Loucy (cell line): ENCODE results near the gene MYOC.

Experiments
- H2AFZ ChIP-seq: fragments of 200-600 bp; sonication (generic); 2 replicates; pipeline ENCODE4 v1.6.0; 2016; ENCODE audit warnings: antibody characterized with exemption, mild to moderate bottlenecking, low read length, moderate library complexity
- H3F3A ChIP-seq: fragments of 200-600 bp; 2 replicates; pipeline ENCODE4 v1.6.0; 2016; ENCODE audit warnings: antibody characterized with exemption, low read depth, mild to moderate bottlenecking
- H3K27me3 ChIP-seq: fragments of 200-600 bp; sonication (generic); 2 replicates; pipeline ENCODE4 v1.6.1; 2014; ENCODE audit warnings: low read length, mild to moderate bottlenecking; ENCODE audit not compliant: insufficient read depth, poor library complexity, severe bottlenecking
- H3K36me3 ChIP-seq: fragments of 200-600 bp; sonication (generic); 2 replicates; pipeline ENCODE4 v1.6.1; 2016; ENCODE audit warnings: low read length; ENCODE audit not compliant: insufficient read depth
- H3K4me1 ChIP-seq: fragments of 200-600 bp; sonication (generic); 2 replicates; pipeline ENCODE4 v1.5.1; 2014; ENCODE audit warnings: low read length, mild to moderate bottlenecking; ENCODE audit not compliant: insufficient read depth, poor library complexity, severe bottlenecking
- H3K4me2 ChIP-seq: fragments of 200-600 bp; sonication (generic); 2 replicates; pipeline ENCODE4 v1.6.0; 2014; ENCODE audit warnings: antibody characterized with exemption, low read length, low read depth, mild to moderate bottlenecking; ENCODE audit not compliant: poor library complexity, severe bottlenecking
- H3K4me3 ChIP-seq: fragments of 200-600 bp; sonication (generic); 2 replicates; pipeline ENCODE4 v1.5.1; 2014; ENCODE audit warnings: low read length, mild to moderate bottlenecking, mixed read lengths; ENCODE audit not compliant: poor library complexity, severe bottlenecking
- H3K79me2 ChIP-seq: fragments of 200-600 bp; sonication (generic); 2 replicates; pipeline ENCODE4 v1.6.1; 2014; ENCODE audit warnings: low read length; ENCODE audit not compliant: insufficient read depth
- H3K9ac ChIP-seq: fragments of 200-600 bp; sonication (generic); 2 replicates; pipeline ENCODE4 v1.6.0; 2014; ENCODE audit warnings: mild to moderate bottlenecking, low read depth, low read length, moderate library complexity; ENCODE audit not compliant: poor library complexity, severe bottlenecking
- H3K9me2 ChIP-seq: fragments of 200-600 bp; sonication (generic); replicated peaks from 2 replicates; pipeline ENCODE4 v1.6.1; 2016; ENCODE audit warnings: low read depth, low read length, mixed read lengths
- H3K9me3 ChIP-seq: fragments of 200-600 bp; sonication (generic); 2 replicates; pipeline ENCODE4 v1.6.1; 2014; ENCODE audit warnings: mild to moderate bottlenecking, antibody characterized with exemption, low read length, low read depth; ENCODE audit not compliant: insufficient read depth
- H4K20me1 ChIP-seq: fragments of 200-600 bp; sonication (generic); 2 replicates; pipeline ENCODE4 v1.6.0; 2014; ENCODE audit warnings: antibody characterized with exemption, low read length, mild to moderate bottlenecking; ENCODE audit not compliant: insufficient read depth, poor library complexity, severe bottlenecking
- CTCF ChIP-seq: fragments of 200-600 bp; sonication (generic); conservative IDR thresholded peaks from 2 replicates; pipeline ENCODE4 v1.5.1; 2014; ENCODE audit warnings: mild to moderate bottlenecking, antibody characterized with exemption, low read length
- EZH2phosphoT487 ChIP-seq: fragments of 200-600 bp; IDR thresholded peaks from 2 replicates; pipeline ENCODE4 v1.6.1; 2018; ENCODE audit warnings: antibody characterized with exemption, mild to moderate bottlenecking, moderate library complexity, borderline replicate concordance

Gene MYOC

GRCh38 chr1:171653796-171654195 is 1.3 kb upstream of the MYOC start:
- no peaks in the 10 kb centered on the region for H3K4me1 ChIP-seq
- no peaks in the 10 kb centered on the region for H3K36me3 ChIP-seq
- TF ChIP-seq CTCF: no peak
- no peak for TF ChIP-seq EZH2phosphoT487
- no peak overlapping the region for H3K9ac ChIP-seq
- H3K4me2 ChIP-seq: no peak overlapping the region
- no peaks in the 10 kb centered on the region for H3K9me3 ChIP-seq
- no peaks in the 10 kb centered on the region for H3F3A ChIP-seq
- no peak overlapping the region for H2AFZ ChIP-seq
- no peaks in the 10 kb centered on the region for H3K79me2 ChIP-seq
- no peaks in the 10 kb centered on the region for H3K9me2 ChIP-seq
- no peaks in the 10 kb centered on the region for H4K20me1 ChIP-seq
- H3K4me3 ChIP-seq: no peak overlapping the region
- H3K27me3 ChIP-seq: no peaks in the 10 kb centered on the region

DNA sequence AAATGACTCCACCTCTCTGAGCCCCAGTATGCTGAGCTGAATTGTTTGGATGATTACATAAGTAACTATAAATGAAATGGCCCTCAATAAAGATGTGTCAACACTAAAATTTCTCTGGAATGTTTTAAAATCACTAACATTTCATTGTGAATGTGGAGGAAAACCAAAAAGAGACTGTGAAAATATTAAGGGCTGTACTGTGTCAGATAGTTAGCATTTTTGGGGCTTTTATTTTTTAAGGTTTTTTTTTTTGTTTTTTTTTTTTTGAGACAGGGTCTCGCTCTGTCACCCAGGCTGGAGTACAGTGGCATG is 6.3 kb downstream of the MYOC start:
- H3K79me2 ChIP-seq: no peaks in the 10 kb centered on the region
- no peak overlapping the region for H2AFZ ChIP-seq
- no peaks in the 10 kb centered on the region for H3K36me3 ChIP-seq
- no peaks in the 10 kb centered on the region for H3F3A ChIP-seq
- TF ChIP-seq CTCF: no peak
- TF ChIP-seq EZH2phosphoT487: no peak
- no peaks in the 10 kb centered on the region for H3K9me3 ChIP-seq
- H3K4me3 ChIP-seq: no peak overlapping the region
- no peaks in the 10 kb centered on the region for H4K20me1 ChIP-seq
- H3K27me3 ChIP-seq: no peaks in the 10 kb centered on the region
- H3K4me2 ChIP-seq: no peak overlapping the region
- no peak overlapping the region for H3K9ac ChIP-seq
- H3K4me1 ChIP-seq: no peaks in the 10 kb centered on the region
- no peaks in the 10 kb centered on the region for H3K9me2 ChIP-seq

DNA sequence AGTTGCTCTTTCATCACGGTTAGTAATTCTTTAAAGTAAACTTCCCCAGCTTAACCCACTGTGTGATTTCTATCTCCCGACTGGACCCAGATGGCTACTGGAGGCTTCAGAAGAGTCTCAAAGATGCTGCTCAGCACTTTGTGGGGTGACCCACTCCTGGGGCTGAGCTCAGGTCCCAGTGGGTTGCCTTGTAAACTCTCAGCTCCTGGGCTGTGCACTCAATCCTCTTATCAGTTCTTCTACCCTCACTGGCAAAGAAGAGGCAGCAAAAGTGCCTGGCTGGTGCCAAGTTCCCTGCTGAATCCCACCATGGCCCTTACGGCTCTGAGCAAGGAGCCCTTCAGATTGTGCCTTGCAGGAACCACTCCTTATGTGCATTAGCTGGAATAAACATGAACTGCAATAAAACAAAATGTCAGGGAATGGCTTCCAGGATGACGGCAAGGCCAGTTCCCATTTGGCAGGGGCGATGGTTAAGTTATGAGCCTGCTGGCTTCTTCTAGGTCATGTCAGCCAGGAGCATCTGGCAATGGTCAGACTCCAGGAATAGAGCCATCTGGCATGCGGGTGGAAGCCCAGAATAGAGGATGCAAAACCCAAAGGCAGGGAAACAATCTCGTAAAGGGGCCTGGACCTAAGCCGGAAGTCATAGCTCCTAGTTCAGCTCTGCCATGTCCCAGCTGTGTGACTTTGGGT is 6.8 kb downstream of the MYOC start:
- H3K27me3 ChIP-seq: no peaks in the 10 kb centered on the region
- no peaks in the 10 kb centered on the region for H3F3A ChIP-seq
- no peaks in the 10 kb centered on the region for H3K9me3 ChIP-seq
- no peaks in the 10 kb centered on the region for H3K36me3 ChIP-seq
- no peaks in the 10 kb centered on the region for H3K79me2 ChIP-seq
- no peaks in the 10 kb centered on the region for H4K20me1 ChIP-seq
- peak overlapping the region; percentile 78 for H2AFZ ChIP-seq
- no peak overlapping the region for H3K4me2 ChIP-seq
- H3K9me2 ChIP-seq: no peaks in the 10 kb centered on the region
- no peaks in the 10 kb centered on the region for H3K4me1 ChIP-seq
- TF ChIP-seq CTCF: no peak
- no peak for TF ChIP-seq EZH2phosphoT487
- no peak overlapping the region for H3K9ac ChIP-seq
- H3K4me3 ChIP-seq: no peak overlapping the region
